Measurements from ENCODE around the gene SLIT3.

GRCh38 chr5:168726342-168726741, 574.6 kb downstream of the SLIT3 start:
- TF ChIP-seq CTCF (conservative IDR thresholded peaks at IDR 0.05), result no peak
- no peak for TF ChIP-seq EZH2 (IDR thresholded peaks at IDR 0.05; ENCODE audit: low read depth)

All from PC-9 (cell line).